Subcutaneous adipose tissue (tissue), 4 donors: ENCODE measurements around the gene HAUS1. TPM values are rescaled to one million over a fixed set of nuclear protein-coding genes. Genes with fewer than 3 reads are reported as not detected.

Source experiments
- total RNA-seq, 4 donors: library from RNA; depleted of rRNA; stranded (reverse); fragments of >200 nt; gene quantifications; one replicate each; pipeline ENCODE4 v1.1.0, GENCODE V29; 2016
- TF ChIP-seq, protein P1 (sequence below): fragments of 450-650 bp; IDR thresholded peaks from one replicate; pipeline ENCODE4 v1.5.1; 2016; ENCODE audit warnings: low read depth, mild to moderate bottlenecking, control low read depth, antibody characterized with exemption, moderate library complexity

HAUS1 gene
- total RNA-seq, 4 donors from 2014 or later: 27.2 to 43.4 (median 33.5) TPM

DNA sequence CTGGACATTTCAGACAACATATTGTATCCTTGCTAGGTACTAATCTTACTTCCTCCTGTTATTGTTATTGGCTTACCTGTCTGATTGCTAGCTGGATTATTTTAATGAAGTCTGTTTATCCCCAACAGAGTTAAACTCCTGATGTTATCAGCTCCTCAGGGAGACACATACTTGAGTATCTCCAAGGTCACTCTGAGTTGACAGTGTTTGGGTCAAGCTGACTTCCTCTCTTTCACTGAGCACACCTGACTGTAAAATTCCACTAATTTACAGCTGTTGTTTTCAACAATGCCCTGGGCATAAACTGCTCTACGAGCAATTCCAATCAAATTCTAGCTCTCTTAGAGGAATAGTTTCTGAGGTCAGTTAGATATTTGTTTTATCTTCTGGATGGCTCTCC lies 9.6 kb downstream of the HAUS1 start:
- TF ChIP-seq, protein P1, sequence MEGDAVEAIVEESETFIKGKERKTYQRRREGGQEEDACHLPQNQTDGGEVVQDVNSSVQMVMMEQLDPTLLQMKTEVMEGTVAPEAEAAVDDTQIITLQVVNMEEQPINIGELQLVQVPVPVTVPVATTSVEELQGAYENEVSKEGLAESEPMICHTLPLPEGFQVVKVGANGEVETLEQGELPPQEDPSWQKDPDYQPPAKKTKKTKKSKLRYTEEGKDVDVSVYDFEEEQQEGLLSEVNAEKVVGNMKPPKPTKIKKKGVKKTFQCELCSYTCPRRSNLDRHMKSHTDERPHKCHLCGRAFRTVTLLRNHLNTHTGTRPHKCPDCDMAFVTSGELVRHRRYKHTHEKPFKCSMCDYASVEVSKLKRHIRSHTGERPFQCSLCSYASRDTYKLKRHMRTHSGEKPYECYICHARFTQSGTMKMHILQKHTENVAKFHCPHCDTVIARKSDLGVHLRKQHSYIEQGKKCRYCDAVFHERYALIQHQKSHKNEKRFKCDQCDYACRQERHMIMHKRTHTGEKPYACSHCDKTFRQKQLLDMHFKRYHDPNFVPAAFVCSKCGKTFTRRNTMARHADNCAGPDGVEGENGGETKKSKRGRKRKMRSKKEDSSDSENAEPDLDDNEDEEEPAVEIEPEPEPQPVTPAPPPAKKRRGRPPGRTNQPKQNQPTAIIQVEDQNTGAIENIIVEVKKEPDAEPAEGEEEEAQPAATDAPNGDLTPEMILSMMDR: no peak

DNA sequence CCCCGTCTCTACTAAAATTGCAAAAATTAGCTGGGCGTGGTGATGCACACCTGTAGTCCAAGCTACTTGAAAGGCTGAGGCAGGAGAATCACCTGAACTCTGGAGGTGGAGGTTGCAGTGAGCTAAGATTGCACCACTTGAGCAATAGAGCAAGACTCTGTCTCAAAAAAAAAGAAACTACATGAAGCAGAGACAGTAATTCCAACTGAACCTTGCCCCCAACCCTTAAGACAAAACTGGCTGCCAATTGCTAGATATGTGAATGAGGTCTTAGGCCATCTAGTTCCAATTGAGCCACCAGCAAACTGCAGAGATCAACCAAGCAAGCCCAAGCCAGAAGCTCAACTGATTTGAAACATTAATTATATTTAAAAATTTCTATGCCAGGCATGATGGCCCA lies 25.9 kb downstream of the HAUS1 start:
- TF ChIP-seq, protein P1: no peak

DNA sequence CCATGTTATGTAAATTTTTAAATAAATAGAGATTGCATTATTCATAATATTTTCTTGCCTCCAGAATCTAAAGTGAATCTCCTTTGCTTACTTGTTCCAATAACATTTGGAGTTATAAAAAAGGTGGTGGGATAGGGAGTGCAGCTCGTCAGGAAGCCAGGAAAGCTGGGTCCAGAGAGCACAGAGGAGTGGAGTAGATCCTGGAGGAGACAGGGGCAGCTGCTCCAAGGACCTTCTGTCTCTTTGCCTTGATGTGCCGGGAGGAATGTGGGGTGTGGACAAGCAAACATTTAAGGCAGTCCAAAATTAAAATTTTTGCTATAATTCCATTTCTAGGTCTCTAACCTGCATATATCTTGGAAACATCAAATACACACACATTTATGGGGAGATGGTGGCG lies 29.3 kb downstream of the HAUS1 start:
- TF ChIP-seq, protein P1: no peak

DNA sequence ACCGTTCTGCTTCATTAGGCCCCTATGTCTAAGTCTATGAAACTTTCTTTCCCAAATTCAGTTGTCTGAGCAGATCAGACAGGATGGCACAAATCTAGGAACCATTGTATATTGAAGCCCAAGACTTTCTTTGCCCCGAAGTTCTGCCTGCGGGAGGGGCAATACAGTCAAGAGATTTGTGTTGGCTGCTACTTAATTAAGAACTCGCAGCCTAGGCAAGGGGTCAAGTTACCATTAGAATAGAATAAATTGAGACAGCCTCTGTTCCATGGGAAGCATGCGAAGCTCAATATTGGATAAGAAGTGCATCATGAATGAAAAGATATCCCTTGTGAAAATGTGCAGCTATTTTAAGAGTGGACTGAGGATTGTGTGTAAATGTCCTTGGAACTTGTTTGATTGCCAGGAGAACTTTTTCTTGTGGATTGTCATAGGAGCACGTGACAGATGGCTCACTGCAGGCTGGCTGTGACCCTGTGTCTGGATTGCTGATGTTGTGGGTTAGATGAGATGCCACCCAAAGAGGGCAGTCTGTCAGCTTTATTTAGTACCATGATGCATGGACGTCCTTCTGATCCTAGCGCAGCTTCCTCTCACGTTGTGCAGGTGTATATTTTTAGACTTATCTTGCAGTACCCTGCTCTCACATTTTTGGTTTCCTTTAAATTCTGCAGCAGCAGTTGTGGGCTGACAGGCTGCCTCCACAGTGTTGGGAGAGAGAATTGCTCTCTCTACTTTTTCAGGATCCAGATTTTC lies 30.9 kb downstream of the HAUS1 start:
- TF ChIP-seq, protein P1: no peak

DNA sequence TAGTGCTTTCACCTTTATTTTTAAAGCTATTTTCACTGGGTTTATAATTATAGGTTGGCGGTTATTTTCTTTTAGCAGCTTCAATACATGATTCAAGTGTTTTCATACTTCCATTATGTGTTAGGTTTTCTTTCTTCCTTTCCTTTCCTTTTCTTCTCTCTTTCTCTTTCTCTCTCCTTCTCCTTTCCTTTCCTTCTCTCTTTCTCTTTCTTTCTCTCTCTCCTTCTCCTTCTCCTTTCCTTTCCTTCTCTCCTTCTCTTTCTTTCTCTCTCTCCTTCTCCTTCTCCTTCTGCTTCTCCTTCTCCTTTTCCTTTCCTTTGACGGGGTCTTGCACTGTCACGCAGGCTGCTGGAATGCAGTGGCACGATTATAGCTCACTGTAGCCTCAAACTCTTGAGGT lies 36.0 kb downstream of the HAUS1 start:
- TF ChIP-seq, protein P1: no peak

DNA sequence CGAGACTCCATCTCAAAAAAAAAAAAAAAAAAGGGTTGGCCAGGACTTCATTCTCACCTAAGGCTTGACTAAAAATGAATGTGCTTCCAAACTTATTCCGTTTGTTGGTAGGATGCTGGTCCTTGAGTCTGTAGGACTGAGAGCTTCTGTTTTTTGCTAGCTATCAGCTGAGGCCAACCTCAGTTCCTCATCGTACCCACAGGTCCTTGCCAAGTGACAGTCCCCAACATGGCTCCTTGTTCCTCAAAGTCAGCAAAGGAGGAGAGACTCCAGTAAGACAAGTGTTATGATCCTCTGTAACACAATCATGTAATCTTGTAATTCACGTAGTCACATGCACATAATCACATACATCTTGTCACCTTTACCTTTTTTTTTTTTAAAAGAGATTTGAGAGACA lies 37.0 kb downstream of the HAUS1 start:
- TF ChIP-seq, protein P1: no peak

DNA sequence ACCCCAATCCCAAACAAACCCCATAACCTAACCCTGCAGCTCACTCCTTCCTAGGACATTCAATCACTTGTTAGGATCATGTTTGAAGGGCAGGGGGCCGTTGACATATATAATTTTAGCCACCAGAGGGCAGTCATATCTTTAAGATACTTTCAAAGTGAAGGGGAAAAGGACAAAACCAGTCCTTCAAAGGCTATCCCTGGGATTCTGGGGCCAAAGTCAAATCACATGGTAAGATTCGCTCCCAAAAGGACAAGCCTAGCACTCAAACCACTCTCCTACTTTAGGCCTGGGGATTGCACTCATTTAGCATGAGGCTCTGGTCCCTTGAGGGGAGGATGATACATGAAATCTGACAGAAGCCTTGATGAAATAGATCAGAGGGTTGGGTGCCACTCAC lies 44.6 kb downstream of the HAUS1 start:
- TF ChIP-seq, protein P1: no peak
